Fibroblast of skin of left biceps (primary cell): ENCODE results near the gene ICA1.

Source experiments
- DNase-seq, 2 experiments: peaks; one replicate each; pipeline ENCODE4 v3.0.0-alpha.2; 2013; ENCODE audit warnings: low read depth in 2 of 2

Gene ICA1

GRCh38 chr7:8131694-8132605 is 130.0 kb downstream of the ICA1 start:
- no peak for DNase-seq

- DNase-seq: no peak
Observed at GRCh38 chr7:8130663-8131062, 131.3 kb downstream of the ICA1 start.

GRCh38 chr7:8129318-8129659 is 132.7 kb downstream of the ICA1 start:
- no peak for DNase-seq

GRCh38 chr7:8128449-8129317 is 133.3 kb downstream of the ICA1 start:
- no peak for DNase-seq

- DNase-seq: no peak
Observed at GRCh38 chr7:8126601-8127167, 135.3 kb downstream of the ICA1 start.

GRCh38 chr7:8125680-8126444 is 136.1 kb downstream of the ICA1 start:
- no peak for DNase-seq

- DNase-seq: no peak
Observed at GRCh38 chr7:8121243-8121642, 140.7 kb downstream of the ICA1 start.

GRCh38 chr7:8120390-8121058 is 141.4 kb downstream of the ICA1 start:
- no peak for DNase-seq

- DNase-seq: no peak
Observed at GRCh38 chr7:8119262-8119661, 142.7 kb downstream of the ICA1 start.

- DNase-seq: no peak
Observed at GRCh38 chr7:8117195-8117594, 144.8 kb downstream of the ICA1 start.

GRCh38 chr7:8115547-8116402 is 146.2 kb downstream of the ICA1 start:
- DNase-seq: no peak

GRCh38 chr7:8114175-8114574 is 147.8 kb downstream of the ICA1 start:
- DNase-seq: no peak

- no peak for DNase-seq
Observed at GRCh38 chr7:8113184-8113583, 148.8 kb downstream of the ICA1 start.

- no peak for DNase-seq
Observed at GRCh38 chr7:8112685-8113084, 149.3 kb downstream of the ICA1 start.

- no peak for DNase-seq
Observed at GRCh38 chr7:8111282-8111960, 150.5 kb downstream of the ICA1 start.

- peak; percentile 2 to 8 for DNase-seq
Observed at GRCh38 chr7:8109196-8110022, 152.6 kb downstream of the ICA1 start.

- DNase-seq: no peak
Observed at GRCh38 chr7:8105449-8106095, 156.4 kb downstream of the ICA1 start.

- DNase-seq: no peak
Observed at GRCh38 chr7:8103282-8103681, 158.7 kb downstream of the ICA1 start.
